ENCODE measurements around the gene FASTKD1.
A peak's percentile ranks its signal among the peaks of the same experiment; 100 is the strongest.
"Not testable (repeated sequence)": the region's sequence is repeated elsewhere in the genome, so short reads cannot be mapped to it uniquely, and the experiment has no call there.

FASTKD1 gene

DNA sequence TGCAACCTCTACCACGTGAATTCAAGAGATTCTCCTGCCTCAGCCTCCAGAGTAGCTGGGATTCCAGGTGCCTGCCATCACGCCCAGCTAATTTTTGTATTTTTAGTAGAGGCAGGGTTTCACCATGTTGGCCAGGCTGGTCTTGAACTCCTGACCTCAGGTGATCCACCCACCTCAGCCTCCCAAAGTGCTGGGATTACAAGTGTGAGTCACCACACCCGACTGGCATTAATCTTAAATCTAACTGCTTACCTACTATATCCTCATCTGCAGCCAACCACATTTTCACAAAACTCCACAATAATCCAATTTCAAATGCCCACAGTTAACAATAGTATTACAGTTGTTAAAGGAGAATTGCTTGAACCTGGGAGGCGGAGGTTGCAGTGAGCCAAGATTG, 2.9 kb downstream of the FASTKD1 start:
- DNase-seq, result not testable (repeated sequence)

GRCh38 chr2:169569948-169570347, 3.7 kb downstream of the FASTKD1 start:
- DNase-seq, result no peak

DNA sequence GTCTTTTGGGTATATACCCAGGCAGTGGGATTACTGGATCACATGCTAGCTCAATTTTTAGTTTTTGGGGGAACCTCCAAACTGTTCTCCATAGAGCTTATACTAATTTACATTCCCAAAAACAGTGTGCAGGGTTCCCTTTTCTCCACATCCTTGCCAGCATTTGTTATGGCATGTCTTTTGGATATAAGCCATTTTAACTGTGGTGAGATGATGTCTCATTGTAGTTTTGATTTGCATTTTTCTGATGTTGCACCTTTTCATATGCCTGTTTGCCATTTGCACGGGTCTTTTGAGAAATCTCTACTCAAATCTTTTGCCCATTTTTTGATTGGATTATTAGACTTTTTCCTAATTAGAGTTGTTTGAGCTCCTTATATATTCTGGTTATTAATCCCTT, 8.0 kb downstream of the FASTKD1 start:
- DNase-seq, result no peak

GRCh38 chr2:169562519-169562918, 11.1 kb downstream of the FASTKD1 start:
- DNase-seq, result no peak

DNA sequence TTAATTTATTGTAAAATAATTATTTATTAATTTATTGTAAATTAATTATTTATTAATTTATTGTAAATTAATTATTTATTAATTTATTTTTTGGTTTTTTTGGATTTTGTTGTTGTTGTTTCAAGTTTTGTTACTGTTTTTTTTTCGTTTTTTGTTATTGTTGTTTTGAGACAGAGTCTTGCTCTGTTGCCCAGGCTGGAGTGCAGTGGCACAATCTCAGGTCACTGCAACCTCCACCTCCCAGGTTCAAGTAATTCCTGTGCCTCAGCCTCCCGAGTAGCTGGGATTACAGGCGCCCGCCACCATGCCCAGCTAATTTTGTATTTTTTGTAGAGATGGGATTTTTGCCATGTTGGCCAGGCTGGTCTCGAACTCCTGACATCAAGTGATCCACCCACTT, 11.6 kb downstream of the FASTKD1 start:
- DNase-seq, result not testable (repeated sequence)

- DNase-seq, result no peak
Observed at GRCh38 chr2:169561364-169561763, 12.3 kb downstream of the FASTKD1 start.

GRCh38 chr2:169546756-169547155, 26.9 kb downstream of the FASTKD1 start:
- no peak for DNase-seq

DNA sequence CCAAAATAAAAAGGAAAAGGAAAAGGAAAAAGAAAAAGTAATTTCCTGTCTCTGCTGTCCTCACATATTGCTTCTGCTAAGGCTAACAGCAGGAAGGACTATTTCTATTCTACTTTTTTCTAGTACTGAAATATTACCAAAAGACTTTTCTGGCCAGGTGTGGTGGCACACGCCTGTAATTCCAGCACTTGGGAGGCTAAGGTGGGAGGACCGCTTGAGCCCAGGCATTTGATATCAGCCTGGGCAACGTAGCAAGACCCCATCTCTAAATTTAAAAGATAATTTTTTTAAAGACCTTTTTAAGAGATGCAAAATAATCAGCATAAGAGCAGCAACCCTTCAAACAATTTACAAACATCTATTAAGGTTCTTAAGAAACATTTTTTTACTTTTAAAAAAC, 31.2 kb downstream of the FASTKD1 start:
- DNase-seq, result no peak

DNA sequence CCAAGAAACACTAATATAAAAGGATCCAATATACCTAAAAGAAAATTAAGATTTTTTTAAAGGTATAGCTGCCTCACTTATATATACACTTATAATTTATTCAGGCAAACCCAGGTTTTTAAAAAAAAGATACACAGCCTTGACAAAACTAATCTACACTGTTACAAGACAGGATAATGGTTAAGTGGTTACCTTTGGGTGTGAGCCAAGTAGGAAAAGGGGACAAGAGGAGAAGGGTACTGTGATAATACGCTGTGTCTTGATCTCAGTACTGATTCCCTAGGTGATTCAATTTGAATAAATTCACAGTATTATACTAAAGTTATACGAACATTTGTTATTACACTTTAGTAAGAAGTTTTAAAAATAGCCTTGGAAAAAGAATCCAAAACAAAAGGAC, 33.5 kb downstream of the FASTKD1 start:
- DNase-seq, result no peak

GRCh38 chr2:169539460-169539859, 34.2 kb downstream of the FASTKD1 start:
- DNase-seq, result not testable (repeated sequence)

DNA sequence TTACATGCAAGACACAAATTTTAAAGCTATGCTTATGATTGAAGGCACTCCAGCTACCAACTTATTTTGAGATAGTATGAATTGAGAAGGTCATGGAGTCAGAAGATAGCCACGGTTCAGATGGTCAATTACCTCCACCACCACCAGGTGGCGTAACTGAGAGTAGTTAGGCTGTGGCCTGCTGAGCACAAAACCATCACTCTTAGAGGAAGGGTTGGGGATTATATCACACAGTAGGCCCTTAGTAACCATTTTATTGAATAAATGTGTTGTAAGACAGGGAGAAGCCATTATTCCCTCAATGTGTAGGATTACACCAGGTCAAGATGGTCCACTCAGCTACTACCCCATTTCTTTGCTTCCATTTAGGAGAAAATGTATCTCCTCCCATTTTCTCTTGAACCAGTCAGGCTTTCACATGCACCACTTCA, 45.4 kb downstream of the FASTKD1 start:
- peak; percentile 42 for DNase-seq

DNA sequence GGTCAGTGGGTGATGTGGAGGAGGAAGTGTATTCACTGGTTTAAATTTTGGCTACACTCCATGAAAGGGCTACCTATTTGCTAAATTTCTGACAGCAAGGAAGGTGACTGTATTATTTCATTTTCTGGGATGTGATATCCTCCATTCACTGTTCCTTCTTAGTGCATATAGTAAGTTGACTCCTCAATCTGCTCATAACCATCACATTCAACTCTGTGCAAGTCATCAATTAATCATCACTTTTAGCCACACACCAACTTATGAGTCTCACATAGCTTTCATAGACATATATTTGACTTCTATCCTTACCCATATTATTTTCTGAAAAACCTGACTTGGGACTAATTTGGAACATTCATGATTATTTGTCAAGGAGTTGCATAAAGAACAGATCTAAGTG, 47.2 kb downstream of the FASTKD1 start:
- peak; percentile 15 for DNase-seq

GRCh38 chr2:169525434-169525833, 48.2 kb downstream of the FASTKD1 start:
- DNase-seq, result no peak

DNA sequence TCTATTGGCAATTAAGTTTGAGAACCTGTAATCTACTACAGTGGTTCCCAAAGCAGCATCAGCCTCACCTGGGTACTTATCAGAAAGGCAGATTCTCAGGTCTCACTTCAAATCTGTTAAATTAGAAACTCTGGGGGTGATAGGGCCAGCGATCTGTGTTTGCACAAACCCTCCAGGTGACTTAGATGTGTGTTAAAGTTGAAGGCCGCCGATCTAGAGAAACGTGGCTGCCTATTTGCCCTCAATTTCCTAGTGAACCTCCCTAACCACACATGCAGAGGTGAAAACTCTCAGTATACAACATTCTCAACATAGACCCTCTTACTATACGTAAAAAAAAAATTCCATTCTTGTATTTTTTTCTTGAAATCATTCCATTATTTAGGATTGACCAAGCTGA, 50.0 kb downstream of the FASTKD1 start:
- DNase-seq, result no peak

GRCh38 chr2:169520896-169521295, 52.8 kb downstream of the FASTKD1 start:
- DNase-seq, result no peak

GRCh38 chr2:169516488-169516995, 57.1 kb downstream of the FASTKD1 start:
- not testable (repeated sequence) for DNase-seq

- DNase-seq, result not testable (repeated sequence)
Observed at GRCh38 chr2:169514758-169515157, 58.9 kb downstream of the FASTKD1 start.

DNA sequence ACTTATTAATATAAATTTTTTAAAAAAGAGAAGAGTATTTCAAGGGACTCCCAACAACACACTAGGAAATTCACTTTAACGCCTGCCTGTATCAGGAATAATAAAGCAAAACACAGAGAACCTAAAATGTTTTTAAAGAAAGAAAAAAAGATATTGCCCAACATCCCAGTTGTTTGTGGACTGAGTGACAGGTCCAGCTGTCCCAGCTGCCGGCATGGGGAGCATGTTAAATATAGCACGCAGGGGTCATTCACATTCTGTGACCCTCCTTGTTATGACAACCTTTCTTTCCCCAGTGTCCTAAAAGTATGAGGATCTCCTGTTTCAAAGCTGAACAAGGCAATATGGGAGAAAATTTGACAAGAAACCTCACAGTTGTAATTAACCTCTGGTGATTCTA, 59.7 kb downstream of the FASTKD1 start:
- no peak for DNase-seq

GRCh38 chr2:169513094-169513493, 60.6 kb downstream of the FASTKD1 start:
- no peak for DNase-seq

DNA sequence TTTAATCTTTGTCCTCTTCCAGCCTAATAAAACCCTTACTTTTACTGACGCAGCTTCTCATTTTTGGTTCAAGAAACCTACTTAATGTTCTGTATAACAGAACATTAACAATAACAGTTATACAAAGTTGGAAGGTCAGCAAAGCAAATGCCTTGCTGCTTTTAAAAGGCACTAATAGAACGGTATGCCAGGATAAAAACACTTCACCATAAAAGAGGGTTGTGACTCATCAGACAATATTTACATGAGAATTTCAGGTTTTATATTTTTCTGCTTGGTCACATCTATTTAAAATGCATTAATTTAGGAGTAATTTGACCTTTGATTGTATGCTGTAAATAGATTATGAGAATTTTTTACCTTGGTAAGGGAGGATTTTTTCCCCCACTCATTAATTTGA, 61.1 kb downstream of the FASTKD1 start:
- no peak for DNase-seq

DNA sequence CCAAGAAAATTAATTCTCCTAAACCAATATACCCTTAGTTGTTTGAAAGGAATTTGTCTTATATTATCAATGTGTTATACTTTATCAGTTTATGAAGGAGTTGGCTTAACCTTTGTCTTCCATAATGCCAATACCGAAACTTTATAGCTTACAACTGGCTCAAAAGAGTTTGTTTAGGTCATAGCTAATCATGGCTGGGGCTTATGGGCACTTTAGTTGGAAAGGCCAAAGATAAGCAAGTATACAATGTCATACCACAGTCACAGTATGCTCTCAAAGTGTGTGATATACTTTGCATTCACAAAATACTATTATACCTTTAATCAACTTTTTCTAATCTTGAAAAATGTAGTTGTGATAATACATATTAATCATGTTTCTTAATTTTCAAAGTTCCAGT, 61.8 kb downstream of the FASTKD1 start:
- DNase-seq, result no peak

GRCh38 chr2:169510496-169510895, 63.2 kb downstream of the FASTKD1 start:
- no peak for DNase-seq

- DNase-seq, result no peak
Observed at GRCh38 chr2:169509955-169510354, 63.7 kb downstream of the FASTKD1 start.

GRCh38 chr2:169509298-169509885, 64.3 kb downstream of the FASTKD1 start, which contains the start of gene KLHL41:
Gene KLHL41 (plus strand): TSS chr2:169509702. CDS start chr2:169509779, 77 bp downstream.
- peak; percentile 33 for DNase-seq

- peak; percentile 37 for DNase-seq
Observed at GRCh38 chr2:169507698-169508097, 66.0 kb downstream of the FASTKD1 start.

All from fibroblast of skin of right biceps (primary cell).